H9 (cell line): ENCODE measurements around the gene NPNT. TPM values are rescaled to one million over a fixed set of nuclear protein-coding genes. Genes with fewer than 3 reads are reported as not detected.

Experiments
- DNase-seq: peaks from one replicate; pipeline ENCODE4 v3.0.0-alpha.2; 2017
- H2AFZ ChIP-seq: one replicate; pipeline ENCODE4 v1.6.1; 2013; ENCODE audit warnings: mild to moderate bottlenecking, low read length, control low read depth, moderate library complexity
- H2AK5ac ChIP-seq: 2 replicates; pipeline ENCODE4 v1.6.1; 2013; ENCODE audit warnings: low read length, control low read depth, mixed read lengths; ENCODE audit not compliant: insufficient read length
- H2BK120ac ChIP-seq: one replicate; pipeline ENCODE4 v1.6.1; 2013; ENCODE audit warnings: low read depth, mild to moderate bottlenecking, low read length, control low read depth, inconsistent platforms; ENCODE audit not compliant: poor library complexity, severe bottlenecking
- H2BK12ac ChIP-seq: 2 replicates; pipeline ENCODE4 v1.6.1; 2013; ENCODE audit warnings: low read length, control low read depth, mixed read lengths, low read depth; ENCODE audit not compliant: insufficient read length
- H2BK15ac ChIP-seq: 2 replicates; pipeline ENCODE4 v1.6.1; 2013; ENCODE audit warnings: low read depth, low read length, control low read depth
- H2BK20ac ChIP-seq: one replicate; pipeline ENCODE4 v1.6.1; 2013; ENCODE audit warnings: low read depth, mild to moderate bottlenecking, low read length, control low read depth, inconsistent platforms; ENCODE audit not compliant: poor library complexity, severe bottlenecking
- H2BK5ac ChIP-seq: 2 replicates; pipeline ENCODE4 v1.6.1; 2013; ENCODE audit warnings: low read length, control low read depth, mixed read lengths; ENCODE audit not compliant: insufficient read length
- H3K14ac ChIP-seq: 2 replicates; pipeline ENCODE4 v1.6.1; 2013; ENCODE audit warnings: low read length, control low read depth; ENCODE audit not compliant: insufficient read depth
- H3K18ac ChIP-seq: 2 replicates; pipeline ENCODE4 v1.6.1; 2013; ENCODE audit warnings: low read depth, mild to moderate bottlenecking, mixed read lengths, low read length, control low read depth; ENCODE audit not compliant: insufficient read length
- H3K23ac ChIP-seq: 2 replicates; pipeline ENCODE4 v1.6.1; 2013; ENCODE audit warnings: low read length, control low read depth, mixed read lengths, low read depth; ENCODE audit not compliant: insufficient read length
- H3K23me2 ChIP-seq: 2 replicates; pipeline ENCODE4 v1.6.1; 2013; ENCODE audit warnings: low read depth, mild to moderate bottlenecking, mixed read lengths, low read length, control low read depth; ENCODE audit not compliant: insufficient read length, poor library complexity, severe bottlenecking
- H3K27ac ChIP-seq: 2 replicates; pipeline ENCODE4 v1.5.1; 2013; ENCODE audit warnings: low read length, control low read depth, mixed read lengths, low read depth; ENCODE audit not compliant: insufficient read length
- H3K27me3 ChIP-seq: 2 replicates; pipeline ENCODE4 v1.6.1; 2013; ENCODE audit warnings: low read length, control low read depth, inconsistent platforms; ENCODE audit not compliant: insufficient read depth
- H3K4ac ChIP-seq: 2 replicates; pipeline ENCODE4 v1.6.1; 2013; ENCODE audit warnings: low read depth, mild to moderate bottlenecking, control low read depth, inconsistent platforms, low read length, moderate library complexity
- H3K4me1 ChIP-seq: 2 replicates; pipeline ENCODE4 v1.6.1; 2013; ENCODE audit warnings: low read length, control low read depth, inconsistent platforms; ENCODE audit not compliant: insufficient read depth
- H3K4me2 ChIP-seq: 2 replicates; pipeline ENCODE4 v1.6.1; 2013; ENCODE audit warnings: low read length, control low read depth, mixed read lengths; ENCODE audit not compliant: insufficient read length, insufficient read depth
- H3K56ac ChIP-seq: 2 replicates; pipeline ENCODE4 v1.6.1; 2013; ENCODE audit warnings: low read depth, mild to moderate bottlenecking, mixed read lengths, low read length, control low read depth; ENCODE audit not compliant: insufficient read length
- H3K79me1 ChIP-seq: 2 replicates; pipeline ENCODE4 v1.6.1; 2013; ENCODE audit warnings: low read depth, mild to moderate bottlenecking, moderate library complexity, low read length, control low read depth, inconsistent platforms; ENCODE audit not compliant: insufficient read depth, poor library complexity, severe bottlenecking
- H3K79me2 ChIP-seq: 2 replicates; pipeline ENCODE4 v1.6.1; 2013; ENCODE audit warnings: low read length, control low read depth, inconsistent platforms; ENCODE audit not compliant: insufficient read depth
- H3K9ac ChIP-seq: 2 replicates; pipeline ENCODE4 v1.6.1; 2013; ENCODE audit warnings: low read length, control low read depth, mixed read lengths; ENCODE audit not compliant: insufficient read length; ENCODE audit errors: extremely low read depth
- H3K9me3 ChIP-seq: one replicate; pipeline ENCODE4 v1.6.1; 2013; ENCODE audit warnings: low read depth, low read length, inconsistent platforms; ENCODE audit not compliant: control insufficient read depth
- H3T11ph ChIP-seq: one replicate; pipeline ENCODE4 v1.6.1; 2013; ENCODE audit warnings: mild to moderate bottlenecking, low read length, control low read depth, inconsistent platforms
- H4K20me1 ChIP-seq: one replicate; pipeline ENCODE4 v1.6.1; 2013; ENCODE audit not compliant: control insufficient read depth, insufficient read length, insufficient read depth
- H4K5ac ChIP-seq: 2 replicates; pipeline ENCODE4 v1.6.1; 2013; ENCODE audit warnings: low read depth, mild to moderate bottlenecking, mixed read lengths, low read length, control low read depth; ENCODE audit not compliant: insufficient read length
- H4K8ac ChIP-seq: replicated peaks from 2 replicates; pipeline ENCODE4 v1.6.1; 2013; ENCODE audit warnings: low read length, control low read depth, mixed read lengths, low read depth; ENCODE audit not compliant: insufficient read length
- H4K91ac ChIP-seq: 2 replicates; pipeline ENCODE4 v1.6.1; 2013; ENCODE audit warnings: low read depth, mild to moderate bottlenecking, moderate library complexity, mixed read lengths, low read length, control low read depth; ENCODE audit not compliant: insufficient read length
- H3K27ac Mint-ChIP-seq, 3 experiments: 2 replicates in 2 of 3; 3 replicates in 1 of 3; pipeline ENCODE4 v1.8.0; 2020 to 2021; ENCODE audit warnings: mixed read lengths in 3 of 3, mild to moderate bottlenecking in 1 of 3, moderate library complexity in 1 of 3
- H3K27me3 Mint-ChIP-seq: 2 replicates; pipeline ENCODE4 v1.8.0; 2021; ENCODE audit warnings: low read depth, mild to moderate bottlenecking, moderate library complexity, mixed read lengths
- H3K36me3 Mint-ChIP-seq, 3 experiments: 2 replicates in 2 of 3; 3 replicates in 1 of 3; pipeline ENCODE4 v1.8.0; 2020 to 2021; ENCODE audit warnings: low read depth in 3 of 3, mixed read lengths in 3 of 3; ENCODE audit not compliant: insufficient read depth in 1 of 3
- H3K4me1 Mint-ChIP-seq, 2 experiments: 2 replicates each; pipeline ENCODE4 v1.8.0; 2020; ENCODE audit warnings: mixed read lengths in 2 of 2
- H3K4me3 Mint-ChIP-seq, 2 experiments: 2 replicates in 1 of 2; 3 replicates in 1 of 2; pipeline ENCODE4 v1.8.0; 2020 to 2021; ENCODE audit warnings: mild to moderate bottlenecking in 2 of 2, mixed read lengths in 2 of 2, moderate library complexity in 1 of 2
- H3K9me3 Mint-ChIP-seq, 2 experiments: 2 replicates in 1 of 2; 3 replicates in 1 of 2; pipeline ENCODE4 v1.8.0; 2020; ENCODE audit warnings: mild to moderate bottlenecking in 2 of 2, mixed read lengths in 2 of 2, moderate library complexity in 1 of 2
- WGBS: extraction: QIAGEN DNeasy Blood & Tissue Kit; methylation state at CpG from one replicate; pipeline ENCODE4 v1.1.7; 2013; ENCODE audit warnings: missing lambda C conversion rate, low lambda C conversion rate, mixed read lengths; ENCODE audit not compliant: insufficient read length; ENCODE audit errors: extremely low coverage; 5-methylcytosine and 5-hydroxymethylcytosine counted together
- total RNA-seq: library from RNA; stranded (reverse); gene quantifications from 2 replicates; pipeline ENCODE4 v1.2.1, GENCODE V29; 2021
- TF ChIP-seq, protein P1 (sequence below): fragments of 200-600 bp; sonication (generic); conservative IDR thresholded peaks from 3 replicates; pipeline ENCODE4 v1.8.0; 2021; ENCODE audit warnings: antibody characterized with exemption, mild to moderate bottlenecking

Gene NPNT
- total RNA-seq, 1 experiment from 2014 or later, result 0.37 TPM

DNA sequence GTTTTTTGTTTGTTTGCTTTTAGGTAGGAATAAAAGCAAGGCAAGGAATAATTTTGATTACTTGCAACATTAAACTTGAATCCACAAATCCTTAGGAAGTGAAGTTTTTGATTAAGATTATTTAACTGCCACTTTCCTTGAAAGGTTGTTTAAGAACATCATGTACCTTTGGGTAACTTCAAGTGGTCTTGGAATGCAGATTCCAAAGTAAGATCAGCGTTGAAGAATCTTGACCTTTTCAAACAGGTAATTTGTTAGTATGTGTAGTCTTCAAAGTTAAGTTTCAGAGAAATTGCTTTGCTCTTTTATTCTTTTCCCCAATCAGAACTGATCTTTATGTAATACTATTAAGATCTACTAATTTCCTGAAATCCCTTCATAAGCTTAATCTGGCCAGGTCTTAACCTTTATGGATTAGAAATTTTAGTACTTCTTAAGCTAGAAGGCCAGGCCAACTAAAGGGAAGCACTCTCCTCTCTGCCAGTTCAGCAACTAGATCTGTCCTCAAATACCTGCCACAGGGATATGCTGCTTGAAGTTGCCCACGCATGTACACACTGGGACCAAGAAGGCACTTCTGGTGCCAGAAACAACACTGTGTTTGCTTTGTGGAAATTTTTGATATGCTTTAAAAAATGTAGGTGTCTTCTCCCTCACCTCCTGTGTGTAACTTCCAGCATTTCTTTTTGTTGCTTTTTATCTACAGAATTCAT is 7.4 kb downstream of the NPNT start:
- Histone ChIP-seq H3K4ac (no peak overlapping the region), H3K9ac (no peak overlapping the region), H3K14ac (no peak overlapping the region), H3K56ac (no peak overlapping the region), H3K9me3 (no peaks in the 10 kb centered on the region), H2AK5ac (no peak overlapping the region), H3K23ac (no peak overlapping the region), H4K20me1 (no peaks in the 10 kb centered on the region), H3K27ac (no peak overlapping the region), H2BK5ac (no peak overlapping the region), H3K23me2 (no peaks in the 10 kb centered on the region), H2BK15ac (no peak overlapping the region), H2AFZ (no peak overlapping the region), H4K5ac (no peak overlapping the region), H3T11ph (no peak overlapping the region), H3K79me2 (no peaks in the 10 kb centered on the region), H3K27me3 (no peaks in the 10 kb centered on the region), H2BK120ac (no peak overlapping the region), H3K4me1 (no peaks in the 10 kb centered on the region), H3K79me1 (no peaks in the 10 kb centered on the region), H4K8ac (no peak overlapping the region), H3K18ac (no peak overlapping the region), H2BK20ac (no peak overlapping the region), H2BK12ac (no peak overlapping the region), H4K91ac (no peak overlapping the region), H3K4me2 (no peak overlapping the region)
- DNase-seq, result no peak
- Mint-ChIP-seq H3K4me3 (no peak overlapping the region), H3K9me3 (no peaks in the 10 kb centered on the region), H3K27me3 (peaks cover 35% of the 10 kb centered on the region), H3K27ac (no peak overlapping the region), H3K36me3 (no peaks in the 10 kb centered on the region), H3K4me1 (peaks cover 6% of the 10 kb centered on the region in 2 experiments)
- TF ChIP-seq, protein P1, sequence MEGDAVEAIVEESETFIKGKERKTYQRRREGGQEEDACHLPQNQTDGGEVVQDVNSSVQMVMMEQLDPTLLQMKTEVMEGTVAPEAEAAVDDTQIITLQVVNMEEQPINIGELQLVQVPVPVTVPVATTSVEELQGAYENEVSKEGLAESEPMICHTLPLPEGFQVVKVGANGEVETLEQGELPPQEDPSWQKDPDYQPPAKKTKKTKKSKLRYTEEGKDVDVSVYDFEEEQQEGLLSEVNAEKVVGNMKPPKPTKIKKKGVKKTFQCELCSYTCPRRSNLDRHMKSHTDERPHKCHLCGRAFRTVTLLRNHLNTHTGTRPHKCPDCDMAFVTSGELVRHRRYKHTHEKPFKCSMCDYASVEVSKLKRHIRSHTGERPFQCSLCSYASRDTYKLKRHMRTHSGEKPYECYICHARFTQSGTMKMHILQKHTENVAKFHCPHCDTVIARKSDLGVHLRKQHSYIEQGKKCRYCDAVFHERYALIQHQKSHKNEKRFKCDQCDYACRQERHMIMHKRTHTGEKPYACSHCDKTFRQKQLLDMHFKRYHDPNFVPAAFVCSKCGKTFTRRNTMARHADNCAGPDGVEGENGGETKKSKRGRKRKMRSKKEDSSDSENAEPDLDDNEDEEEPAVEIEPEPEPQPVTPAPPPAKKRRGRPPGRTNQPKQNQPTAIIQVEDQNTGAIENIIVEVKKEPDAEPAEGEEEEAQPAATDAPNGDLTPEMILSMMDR, result no peak
- no CpG with 5 or more reads among the region's 2 CpGs for WGBS
